HG03521 (cell line): ENCODE measurements around the gene AP2A2.

Source experiments
- ATAC-seq: cut with Tn5 transposase; IDR thresholded peaks from one replicate; pipeline ENCODE4 v1.9.1; 2021; ENCODE audit warnings: mild to moderate bottlenecking, moderate library complexity; ENCODE audit not compliant: unreplicated experiment

Gene AP2A2

GRCh38 chr11:925496-926301 lies at the start of gene AP2A2:
Gene AP2A2, plus strand, starts transcription at chr11:925870. Its CDS starts 152 bp downstream, at chr11:926022.
- peak; percentile 84 for ATAC-seq

- ATAC-seq, result no peak
These were observed 49.1 kb upstream of the AP2A2 start for GRCh38 chr11:876545-876944.

- no peak for ATAC-seq
These were observed 48.1 kb upstream of the AP2A2 start for GRCh38 chr11:877565-877964.

GRCh38 chr11:880447-880846 lies 45.2 kb upstream of the AP2A2 start:
- ATAC-seq, result no peak

- ATAC-seq, result no peak
These were observed 43.1 kb upstream of the AP2A2 start for GRCh38 chr11:882596-882995.

GRCh38 chr11:883527-883926 lies 42.1 kb upstream of the AP2A2 start:
- ATAC-seq, result no peak

- no peak for ATAC-seq
These were observed 41.0 kb upstream of the AP2A2 start for GRCh38 chr11:884578-885070.

- ATAC-seq, result no peak
These were observed 39.1 kb upstream of the AP2A2 start for GRCh38 chr11:886568-886967.

GRCh38 chr11:887589-887988 lies 38.1 kb upstream of the AP2A2 start:
- no peak for ATAC-seq

GRCh38 chr11:888310-889212 lies 37.1 kb upstream of the AP2A2 start:
- no peak for ATAC-seq

- ATAC-seq, result no peak
These were observed 36.4 kb upstream of the AP2A2 start for GRCh38 chr11:889257-889656.

GRCh38 chr11:889687-890475 lies 35.8 kb upstream of the AP2A2 start:
- no peak for ATAC-seq

- ATAC-seq, result no peak
These were observed 34.7 kb upstream of the AP2A2 start for GRCh38 chr11:890794-891540.

GRCh38 chr11:893008-893654 lies 32.5 kb upstream of the AP2A2 start:
- no peak for ATAC-seq

- no peak for ATAC-seq
These were observed 31.0 kb upstream of the AP2A2 start for GRCh38 chr11:894575-895201.

- ATAC-seq, result no peak
These were observed 30.1 kb upstream of the AP2A2 start for GRCh38 chr11:895331-896110.

GRCh38 chr11:897253-898142 lies 28.2 kb upstream of the AP2A2 start:
- no peak for ATAC-seq

- no peak for ATAC-seq
These were observed 27.5 kb upstream of the AP2A2 start for GRCh38 chr11:898143-898511.
